ENCODE data around the gene ANKRD36C.
"Not testable (repeated sequence)": the region's sequence is repeated elsewhere in the genome, so short reads cannot be mapped to it uniquely, and the experiment has no call there.

ANKRD36C gene

GRCh38 chr2:95991351-95992094, at the start of gene ANKRD36C:
Gene ANKRD36C, minus strand, starts transcription at chr2:95991824. Its CDS starts 116 bp downstream, at chr2:95991708.
- not testable (repeated sequence) for DNase-seq

GRCh38 chr2:96035554-96035953, 43.9 kb upstream of the ANKRD36C start:
- not testable (repeated sequence) for DNase-seq

GRCh38 chr2:96034792-96035191, 43.2 kb upstream of the ANKRD36C start, which contains the start of gene GPAT2:
Gene GPAT2, minus strand, starts transcription at chr2:96034916. Its CDS starts 2,557 bp downstream, at chr2:96032359.
- DNase-seq = not testable (repeated sequence)

GRCh38 chr2:96033997-96034396, 42.4 kb upstream of the ANKRD36C start:
- not testable (repeated sequence) for DNase-seq

- not testable (repeated sequence) for DNase-seq
Observed at GRCh38 chr2:96027725-96028325, 36.2 kb upstream of the ANKRD36C start.

- not testable (repeated sequence) for DNase-seq
Observed at GRCh38 chr2:96025755-96026154, 34.1 kb upstream of the ANKRD36C start.

GRCh38 chr2:96025194-96025492, 33.5 kb upstream of the ANKRD36C start:
- DNase-seq = no peak

GRCh38 chr2:96024336-96025193, 32.9 kb upstream of the ANKRD36C start:
- no peak for DNase-seq

GRCh38 chr2:96023701-96024100, 32.1 kb upstream of the ANKRD36C start:
- DNase-seq = not testable (repeated sequence)

- DNase-seq = not testable (repeated sequence)
Observed at GRCh38 chr2:96022701-96023447, 31.2 kb upstream of the ANKRD36C start.

- not testable (repeated sequence) for DNase-seq
Observed at GRCh38 chr2:96022126-96022525, 30.5 kb upstream of the ANKRD36C start.

- DNase-seq = not testable (repeated sequence)
Observed at GRCh38 chr2:96021142-96021541, 29.5 kb upstream of the ANKRD36C start.

- DNase-seq = not testable (repeated sequence)
Observed at GRCh38 chr2:96019909-96020590, 28.4 kb upstream of the ANKRD36C start.

- DNase-seq = not testable (repeated sequence)
Observed at GRCh38 chr2:96016321-96016720, 24.7 kb upstream of the ANKRD36C start.

- DNase-seq = not testable (repeated sequence)
Observed at GRCh38 chr2:96012792-96013264, 21.2 kb upstream of the ANKRD36C start.

GRCh38 chr2:96012086-96012791, 20.6 kb upstream of the ANKRD36C start:
- DNase-seq = not testable (repeated sequence)

GRCh38 chr2:96011129-96011455, 19.5 kb upstream of the ANKRD36C start:
- DNase-seq = not testable (repeated sequence)

- not testable (repeated sequence) for DNase-seq
Observed at GRCh38 chr2:96010320-96011128, 18.9 kb upstream of the ANKRD36C start.

GRCh38 chr2:96009833-96010232, 18.2 kb upstream of the ANKRD36C start:
- DNase-seq = not testable (repeated sequence)

GRCh38 chr2:96008051-96008450, 16.4 kb upstream of the ANKRD36C start:
- not testable (repeated sequence) for DNase-seq

Measured in NCI-H524 (cell line).